WTC11 (cell line): ENCODE results near the gene PDE6G.

Experiments
- AR ChIP-seq: fragments of 250-450 bp; sonication (Bioruptor Pico); IDR thresholded peaks from 2 replicates; pipeline ENCODE4 v1.9.0; 2021; ENCODE audit warnings: mild to moderate bottlenecking
- CREM ChIP-seq: sonication (generic); formaldehyde crosslinking; IDR thresholded peaks from 2 replicates; pipeline ENCODE4 v1.8.1; 2022; ENCODE audit warnings: mild to moderate bottlenecking, missing genetic modification reagents, moderate library complexity
- CTCF ChIP-seq: fragments of 200-600 bp; IDR thresholded peaks from 2 replicates; pipeline ENCODE4 v1.8.0; 2022; ENCODE audit warnings: antibody characterized with exemption
- E2F1 ChIP-seq: sonication (generic); formaldehyde crosslinking; IDR thresholded peaks from 2 replicates; pipeline ENCODE4 v1.8.0; 2022; ENCODE audit warnings: mild to moderate bottlenecking, missing genetic modification reagents
- ERG ChIP-seq: fragments of 250-450 bp; sonication (Bioruptor Pico); IDR thresholded peaks from 2 replicates; pipeline ENCODE4 v1.8.0; 2021; ENCODE audit warnings: mild to moderate bottlenecking
- ETV6 ChIP-seq: sonication (generic); formaldehyde crosslinking; IDR thresholded peaks from 2 replicates; pipeline ENCODE4 v1.8.1; 2022; ENCODE audit warnings: mild to moderate bottlenecking, missing genetic modification reagents
- FOXJ3 ChIP-seq: sonication (generic); formaldehyde crosslinking; IDR thresholded peaks from 2 replicates; pipeline ENCODE4 v1.9.0; 2021; ENCODE audit warnings: missing genetic modification reagents, mild to moderate bottlenecking, borderline replicate concordance
- MAX ChIP-seq: sonication (generic); formaldehyde crosslinking; IDR thresholded peaks from 2 replicates; pipeline ENCODE4 v1.8.0; 2022; ENCODE audit warnings: mild to moderate bottlenecking, missing genetic modification reagents
- MLX ChIP-seq: sonication (generic); formaldehyde crosslinking; IDR thresholded peaks from 2 replicates; pipeline ENCODE4 v1.8.1; 2023; ENCODE audit warnings: mild to moderate bottlenecking, missing genetic modification reagents, moderate library complexity
- NFYB ChIP-seq: sonication (generic); formaldehyde crosslinking; conservative IDR thresholded peaks from 2 replicates; pipeline ENCODE4 v1.8.0; 2022; ENCODE audit warnings: low read depth, missing genetic modification reagents
- NR2C2 ChIP-seq: sonication (generic); formaldehyde crosslinking; IDR thresholded peaks from 2 replicates; pipeline ENCODE4 v1.8.0; 2022; ENCODE audit warnings: mild to moderate bottlenecking, missing genetic modification reagents
- NR3C1 ChIP-seq: sonication (generic); formaldehyde crosslinking; conservative IDR thresholded peaks from 2 replicates; pipeline ENCODE4 v1.8.1; 2023; ENCODE audit warnings: low read depth, mild to moderate bottlenecking, missing genetic modification reagents
- SP1 ChIP-seq: sonication (generic); formaldehyde crosslinking; conservative IDR thresholded peaks from 2 replicates; pipeline ENCODE4 v1.8.1; 2022; ENCODE audit warnings: missing genetic modification reagents
- USF2 ChIP-seq: sonication (generic); formaldehyde crosslinking; IDR thresholded peaks from 2 replicates; pipeline ENCODE4 v1.8.1; 2023; ENCODE audit warnings: mild to moderate bottlenecking, missing genetic modification reagents, moderate library complexity

- no peak for TF ChIP-seq NR2C2 (CRISPR knock-in tag)
- no peak for TF ChIP-seq NFYB (CRISPR knock-in tag)
- no peak for TF ChIP-seq AR (CRISPR knock-in tag)
- TF ChIP-seq CTCF = no peak
- no peak for TF ChIP-seq MLX (CRISPR knock-in tag)
- TF ChIP-seq NR3C1 (CRISPR knock-in tag) = no peak
- TF ChIP-seq USF2 (CRISPR knock-in tag) = no peak
- no peak for TF ChIP-seq CREM (CRISPR knock-in tag)
- no peak for TF ChIP-seq SP1 (CRISPR knock-in tag)
- TF ChIP-seq FOXJ3 (CRISPR knock-in tag) = no peak
- no peak for TF ChIP-seq ETV6 (CRISPR knock-in tag)
- no peak for TF ChIP-seq ERG (CRISPR knock-in tag)
- no peak for TF ChIP-seq E2F1 (CRISPR knock-in tag)
- no peak for TF ChIP-seq MAX (CRISPR knock-in tag)
These were observed 45.1 kb upstream of the PDE6G start for GRCh38 chr17:81701288-81702071.
